GM12878 (cell line): ENCODE measurements around the gene ATG9A. TPM values are rescaled to one million over a fixed set of nuclear protein-coding genes. Genes with fewer than 3 reads are reported as not detected.

Experiments used
- ATAC-seq: fragments of 200-7000 bp; cut with Tn5 transposase; 3 replicates; pipeline ENCODE4 v1.9.1; 2020; ENCODE audit warnings: mild to moderate bottlenecking, moderate library complexity
- BruUV-seq: library from RNA; stranded (reverse); fragments of 400-500 nt; replicated peaks from 2 replicates; lab custom pipeline; 2021; lab: Mats Ljungman, UMichigan
- CTCF ChIA-PET: fragments of 300-600 bp; sonication (Branson Sonifier 250); formaldehyde crosslinking; extraction: SDS; loops from one replicate; lab custom pipeline; 2021; ENCODE audit warnings: inconsistent platforms; lab: Yijun Ruan, JAX
- POLR2A ChIA-PET: fragments of 350-600 bp; formaldehyde crosslinking; extraction: SDS; loops from one replicate; lab custom pipeline; 2021; ENCODE audit warnings: inconsistent platforms; lab: Charles Lee
- RAD21 ChIA-PET: fragments of 300-600 bp; sonication (Branson Sonifier 250); formaldehyde crosslinking; loops from one replicate; lab custom pipeline; 2023; ENCODE audit warnings: antibody characterized with exemption; ENCODE audit not compliant: unreplicated experiment; lab: Charles Lee
- SMC1A ChIA-PET: fragments of 300-600 bp; sonication (Branson Sonifier 250); formaldehyde crosslinking; loops from one replicate; lab custom pipeline; 2023; ENCODE audit not compliant: unreplicated experiment, uncharacterized antibody; lab: Charles Lee
- DNase-seq: peaks from one replicate; pipeline ENCODE4 v3.0.0-alpha.2; 2011; ENCODE audit warnings: low read depth, low spot score
- FAIRE-seq: peaks from 3 replicates; lab custom pipeline; 2011; peaks lifted over from hg19 to GRCh38; lab: Jason Lieb, UNC
- H2AFZ ChIP-seq: 2 replicates; pipeline ENCODE4 v1.6.0; 2011; ENCODE audit warnings: low read depth, low read length, control low read depth; ENCODE audit not compliant: control insufficient read depth
- H3K27ac ChIP-seq: 2 replicates; pipeline ENCODE4 v1.5.1; 2011; ENCODE audit warnings: control low read depth; ENCODE audit not compliant: control insufficient read depth, insufficient read depth
- H3K27me3 ChIP-seq, 2 experiments: replicated peaks in 1 of 2; 2 replicates each; pipeline versions ENCODE4 v1.6.0 to v1.6.1; 2011; ENCODE audit warnings: low read length in 1 of 2; ENCODE audit not compliant: control insufficient read depth in 2 of 2, insufficient read depth in 2 of 2
- H3K36me3 ChIP-seq, 2 experiments: 2 replicates each; pipeline ENCODE4 v1.5.1; 2011; ENCODE audit warnings: low read length in 1 of 2; ENCODE audit not compliant: control insufficient read depth in 2 of 2, insufficient read depth in 2 of 2
- H3K4me1 ChIP-seq: 2 replicates; pipeline ENCODE4 v1.6.1; 2011; ENCODE audit warnings: mild to moderate bottlenecking, low read length, moderate library complexity, mixed read lengths; ENCODE audit not compliant: control insufficient read depth, insufficient read depth
- H3K4me2 ChIP-seq: 2 replicates; pipeline ENCODE4 v1.6.0; 2011; ENCODE audit warnings: control low read depth; ENCODE audit not compliant: control insufficient read depth, insufficient read depth
- H3K4me3 ChIP-seq: fragments of 200-600 bp; sonication (generic); 2 replicates; pipeline ENCODE4 v1.5.1; 2016
- H3K79me2 ChIP-seq: 2 replicates; pipeline ENCODE4 v1.6.0; 2011; ENCODE audit warnings: low read length; ENCODE audit not compliant: control insufficient read depth, insufficient read depth
- H3K9ac ChIP-seq: 2 replicates; pipeline ENCODE4 v1.8.0; 2011; ENCODE audit warnings: low read length, control low read depth, mixed read lengths; ENCODE audit not compliant: control insufficient read depth, insufficient read depth
- H3K9me3 ChIP-seq: replicated peaks from 3 replicates; pipeline ENCODE4 v1.5.1; 2011; ENCODE audit warnings: mild to moderate bottlenecking, low read length; ENCODE audit not compliant: control insufficient read depth, insufficient read depth
- H4K20me1 ChIP-seq: 2 replicates; pipeline ENCODE4 v1.6.0; 2011; ENCODE audit not compliant: control insufficient read depth, insufficient read depth
- IRF4 ChIP-seq: IDR thresholded peaks from 2 replicates; pipeline ENCODE4 v1.6.1; 2011; ENCODE audit warnings: low read depth, low read length
- MLLT1 ChIP-seq: fragments of 450-650 bp; IDR thresholded peaks from 2 replicates; pipeline ENCODE4 v1.6.1; 2016; ENCODE audit warnings: mild to moderate bottlenecking
- NFIC ChIP-seq: IDR thresholded peaks from 2 replicates; pipeline ENCODE4 v1.6.1; 2012; ENCODE audit warnings: low read depth, mild to moderate bottlenecking, inconsistent platforms, low read length, moderate library complexity
- TBL1XR1 ChIP-seq: IDR thresholded peaks from 2 replicates; pipeline ENCODE4 v1.6.1; 2012; ENCODE audit warnings: low read depth, low read length, improper control_type of control experiment
- WGBS: methylation state at CpG from one replicate; pipeline ENCODE4 v1.1.6; 2016; ENCODE audit warnings: low lambda C conversion rate; ENCODE audit not compliant: insufficient replicate concordance, insufficient coverage; ENCODE audit errors: missing lambda C conversion rate; 5-methylcytosine and 5-hydroxymethylcytosine counted together
- in situ Hi-C: fragments of 300-500 bp; cut with MboI; formaldehyde crosslinking; loops from 9 replicates; pipeline ENCODE4 v1.14.3; 2018; ENCODE audit warnings: mixed read lengths
- intact Hi-C: fragments of 100-400 bp; cut with micrococcal nuclease; formaldehyde crosslinking; loops from one replicate; pipeline ENCODE4 v1.14.2; 2022; ENCODE audit not compliant: unreplicated experiment
- polyA plus RNA-seq, 11 experiments: library from polyadenylated mRNA; depleted of rRNA in 4 of 11; unstranded in 6 of 11; stranded (reverse) in 5 of 11; fragments of >200 nt; fragmentation: Nextera tagmentation in 4 of 11; fragmentation: Illumina TruSeq in 1 of 11; extraction: Ambion mirVana in 4 of 11; extraction: Trizol in 1 of 11; gene quantifications; 1 replicate in 1 of 11; 2 replicates in 10 of 11; pipeline versions ENCODE4 v1.2.1 to v1.2.3, GENCODE V29; 2011 to 2016; ENCODE audit warnings: inconsistent platforms in 2 of 11, missing spikeins in 2 of 11, low read depth in 1 of 11
- total RNA-seq, 4 experiments: library from RNA; depleted of rRNA in 3 of 4; stranded (reverse); fragments of >200 nt in 3 of 4; fragmentation: Illumina TruSeq in 1 of 4; extraction: Trizol in 1 of 4; gene quantifications; 2 replicates each; pipeline versions ENCODE4 v1.2.1 to v1.2.3, GENCODE V29; 2013 to 2021

The ATG9A gene
- total and polyA plus RNA-seq, 10 of the 15 experiments (the other 5 are each of a cell fraction or from before 2014, with no cell fraction given): 0.16 to 37.5 (median 14.6) TPM; not detected in 1

DNA sequence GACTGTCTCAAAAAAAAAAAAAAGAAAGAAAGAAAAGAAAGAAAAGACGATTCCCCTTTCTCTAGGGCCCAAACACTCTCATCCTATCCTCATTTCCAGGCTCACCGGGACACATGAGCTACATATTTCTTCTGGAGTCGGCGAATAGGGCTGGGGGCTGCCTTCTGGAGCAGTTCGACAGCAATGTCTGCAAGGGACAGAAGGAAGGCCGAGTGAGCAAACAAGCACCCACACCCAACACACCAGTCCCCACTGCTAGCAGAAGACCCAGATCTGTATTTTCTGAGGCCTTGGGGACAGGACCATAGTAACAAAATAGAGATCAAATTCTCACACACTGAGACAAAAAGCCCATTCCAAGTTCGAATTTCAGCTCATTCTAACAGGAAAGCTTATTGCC is 54.0 kb downstream of the ATG9A start:
- ChIA-PET POLR2A (interaction anchor here (1.5 to 5.0 kb wide), 11 partner anchors 28 to 212 kb away, joined by 4 to 47 read pairs (median 17); partner anchors contain the start of genes ABCB6, ANKZF1, ATG9A and DNAJB2), CTCF (interaction anchor here (0.7 to 3.9 kb wide), 19 partner anchors 9 to 366 kb away, joined by 3 to 52 read pairs (median 5); partner anchors contain the start of genes DNAJB2, GLB1L, NHEJ1 and STK16), SMC1A (interaction anchor here (0.8 to 2.5 kb wide), 12 partner anchors 10 to 204 kb away, joined by 3 to 14 read pairs (median 10); partner anchors contain the start of genes ABCB6, DNAJB2, GLB1L and NHEJ1), RAD21 (interaction anchor here (0.7 to 3.7 kb wide), 9 partner anchors 16 to 125 kb away, joined by 3 to 25 read pairs (median 6); partner anchors contain the start of genes DNAJB2 and ZFAND2B)
- 74% methylated on average over 7 of the region's 7 CpGs for WGBS
- Histone ChIP-seq H2AFZ (no peak overlapping the region), H4K20me1 (no peaks in the 10 kb centered on the region), H3K79me2 (peaks cover 32% of the 10 kb centered on the region), H3K4me3 (peak overlapping the region; percentile 83; the same call in 1 of the 2 replicates), H3K36me3 (peaks cover 6 to 9% of the 10 kb centered on the region in 2 experiments), H3K9me3 (no peaks in the 10 kb centered on the region), H3K4me2 (peak overlapping the region; percentile 89), H3K27me3 (no peaks in the 10 kb centered on the region), H3K27ac (peak overlapping the region; percentile 98; the same call in 1 of the 2 replicates), H3K9ac (peak overlapping the region; percentile 97; the same call in 1 of the 2 replicates), H3K4me1 (peaks cover 10% of the 10 kb centered on the region)
- TF ChIP-seq TBL1XR1 (no peak), NFIC (no peak), MLLT1 (0 out of 2 replicates have a peak, but pooled peaks have one; percentile 23), IRF4 (no peak)
- in situ Hi-C loops: no loop called here
- ATAC-seq: no peak
- intact Hi-C loops: loop anchor here (5.0 kb wide), 3 partner anchors 102 to 212 kb away; partner anchors contain the start of genes DNAJB2 and DNPEP
- no peak for DNase-seq
- FAIRE-seq: no peak
- no TSS peak for BruUV-seq
